Esophagus squamous epithelium (tissue), 5 donors: ENCODE results near the gene NDUFS2. TPM values are rescaled to one million over a fixed set of nuclear protein-coding genes. Genes with fewer than 3 reads are reported as not detected.

Experiments used
- DNase-seq: peaks from one replicate; lab custom pipeline; 2025; lab: John Stamatoyannopoulos, UW
- H3K27ac ChIP-seq, 4 donors: fragments of 200-600 bp; sonication (generic); one replicate each; pipeline ENCODE4 v1.5.1; 2016 to 2019; ENCODE audit warnings: mild to moderate bottlenecking in 1 of 4
- H3K27me3 ChIP-seq, 4 donors: fragments of 200-600 bp; sonication (generic); 1 replicate in 3 of 4; 2 replicates in 1 of 4; pipeline versions ENCODE4 v1.5.1 to v1.6.0; 2017 to 2021; ENCODE audit warnings: antibody characterized with exemption in 1 of 4
- H3K36me3 ChIP-seq, 3 donors: fragments of 200-600 bp; sonication (generic); one replicate each; pipeline ENCODE4 v1.5.1; 2016 to 2019
- H3K4me1 ChIP-seq, 3 donors: fragments of 200-600 bp; sonication (generic); one replicate each; pipeline ENCODE4 v1.5.1; 2017 to 2019
- H3K4me3 ChIP-seq, 4 donors: fragments of 200-600 bp; sonication (generic); 1 replicate in 3 of 4; 2 replicates in 1 of 4; pipeline ENCODE4 v1.5.1; 2016 to 2019; ENCODE audit warnings: mild to moderate bottlenecking in 2 of 4, moderate library complexity in 1 of 4
- H3K9me3 ChIP-seq, 3 donors: fragments of 200-600 bp; sonication (generic); one replicate each; pipeline ENCODE4 v1.5.1; 2016 to 2019
- POLR2A ChIP-seq, 4 donors: fragments of 450-650 bp; IDR thresholded peaks; one replicate each; pipeline ENCODE4 v1.6.1; 2017; ENCODE audit warnings: antibody characterized with exemption in 4 of 4, mild to moderate bottlenecking in 4 of 4, moderate library complexity in 3 of 4
- WGBS, 2 donors: methylation state at CpG; one replicate each; pipeline ENCODE4 v1.1.5; 2018; 5-methylcytosine and 5-hydroxymethylcytosine counted together
- intact Hi-C: fragments of 100-400 bp; cut with DNase I; formaldehyde crosslinking; loops from one replicate; pipeline ENCODE4 v1.15.0; 2022
- total RNA-seq, 4 donors: library from RNA; depleted of rRNA; stranded (reverse); fragments of >200 nt; gene quantifications; one replicate each; pipeline ENCODE4 v1.1.0, GENCODE V29; 2016
- TF ChIP-seq, protein P1 (sequence below), 6 experiments: fragments of 450-650 bp in 4 of 6; fragments of 200-600 bp in 2 of 6; sonication (generic) in 2 of 6; IDR thresholded peaks; one replicate each; pipeline ENCODE4 v1.5.1; 2016 to 2019; ENCODE audit warnings: antibody characterized with exemption in 6 of 6, mild to moderate bottlenecking in 4 of 6, moderate library complexity in 4 of 6
- donor health status: DM: yes; HTN: yes; CAD: no.

Gene NDUFS2
- total RNA-seq, 4 donors from 2014 or later: 77.7 to 140 (median 93.7) TPM

DNA sequence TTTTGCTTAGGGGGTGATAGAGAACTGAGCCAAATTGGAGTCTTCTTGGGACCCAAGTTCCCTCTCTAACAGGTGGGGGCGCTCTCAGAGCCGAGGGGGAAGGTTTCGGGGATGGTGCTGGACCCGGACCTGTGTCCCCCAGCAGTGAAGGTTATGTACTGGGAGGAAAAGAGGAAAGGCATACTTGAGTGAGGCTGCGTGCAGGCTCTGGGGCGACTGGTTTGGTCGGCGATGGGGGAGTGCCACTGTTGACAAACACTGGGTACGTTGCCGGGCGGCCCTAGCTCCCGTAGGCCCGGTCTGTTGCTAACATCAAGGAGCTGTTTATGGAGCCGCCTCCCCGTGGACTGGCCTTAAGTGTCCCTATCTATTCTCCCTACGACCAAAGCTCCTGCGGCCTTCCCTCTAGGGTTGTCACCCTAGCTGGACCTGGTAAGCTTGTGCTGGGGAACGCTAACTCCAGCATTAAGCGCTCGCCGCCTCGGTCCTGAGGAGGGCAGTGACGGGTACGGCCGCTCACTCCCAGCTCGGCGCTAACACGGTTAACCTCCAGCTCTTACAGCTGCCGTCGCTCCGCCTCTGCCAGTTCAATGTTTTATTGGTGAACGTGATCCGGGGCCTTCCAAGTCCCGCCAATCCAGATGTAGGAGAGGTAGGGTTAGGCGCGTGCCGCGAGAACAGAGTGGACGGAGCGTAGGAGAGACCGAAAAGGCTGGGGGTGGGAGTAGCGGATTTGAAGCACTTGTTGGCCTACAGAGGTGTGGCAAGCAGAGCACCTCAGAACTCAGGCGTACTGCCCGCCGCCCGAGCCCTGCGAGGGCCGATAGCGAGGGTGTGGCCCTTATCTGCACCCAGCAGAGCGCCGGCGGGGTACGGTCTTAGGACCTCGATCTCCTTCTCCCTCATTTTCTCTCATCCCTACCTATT is 36.2 kb upstream of the NDUFS2 start, which contains the start of gene PPOX:
Gene PPOX (plus strand): TSS at position 685 of the 927 bp plus-strand sequence. CDS start 422 bp downstream, outside the sequence.
- intact Hi-C loops: no loop called here
- Histone ChIP-seq H3K4me1 (peaks cover 28 to 53% (median 28%) of the 10 kb centered on the region in 3 donors), H3K36me3 (peaks cover 2 to 66% (median 12%) of the 10 kb centered on the region in 3 donors), H3K4me3 (peak within 1 kb of the TSS; percentile 46 to 79 (median 67)), H3K27me3 (no peaks in the 10 kb centered on the region), H3K27ac (peak within 1 kb of the TSS; percentile 88 to 94 (median 93)), H3K9me3 (no peaks in the 10 kb centered on the region)
- peak; percentile 90 for DNase-seq
- 0% methylated on average over 24 to 30 of the region's 54 CpGs for WGBS, 2 donors
- TF ChIP-seq, protein P1, sequence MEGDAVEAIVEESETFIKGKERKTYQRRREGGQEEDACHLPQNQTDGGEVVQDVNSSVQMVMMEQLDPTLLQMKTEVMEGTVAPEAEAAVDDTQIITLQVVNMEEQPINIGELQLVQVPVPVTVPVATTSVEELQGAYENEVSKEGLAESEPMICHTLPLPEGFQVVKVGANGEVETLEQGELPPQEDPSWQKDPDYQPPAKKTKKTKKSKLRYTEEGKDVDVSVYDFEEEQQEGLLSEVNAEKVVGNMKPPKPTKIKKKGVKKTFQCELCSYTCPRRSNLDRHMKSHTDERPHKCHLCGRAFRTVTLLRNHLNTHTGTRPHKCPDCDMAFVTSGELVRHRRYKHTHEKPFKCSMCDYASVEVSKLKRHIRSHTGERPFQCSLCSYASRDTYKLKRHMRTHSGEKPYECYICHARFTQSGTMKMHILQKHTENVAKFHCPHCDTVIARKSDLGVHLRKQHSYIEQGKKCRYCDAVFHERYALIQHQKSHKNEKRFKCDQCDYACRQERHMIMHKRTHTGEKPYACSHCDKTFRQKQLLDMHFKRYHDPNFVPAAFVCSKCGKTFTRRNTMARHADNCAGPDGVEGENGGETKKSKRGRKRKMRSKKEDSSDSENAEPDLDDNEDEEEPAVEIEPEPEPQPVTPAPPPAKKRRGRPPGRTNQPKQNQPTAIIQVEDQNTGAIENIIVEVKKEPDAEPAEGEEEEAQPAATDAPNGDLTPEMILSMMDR (IDR thresholded peaks at IDR 0.05): peak in 5 of 6 experiments; percentile 8 to 44 (median 27)
- peak in 3 of 4 donors; percentile 8 to 66 (median 45) for TF ChIP-seq POLR2A (IDR thresholded peaks at IDR 0.05)

DNA sequence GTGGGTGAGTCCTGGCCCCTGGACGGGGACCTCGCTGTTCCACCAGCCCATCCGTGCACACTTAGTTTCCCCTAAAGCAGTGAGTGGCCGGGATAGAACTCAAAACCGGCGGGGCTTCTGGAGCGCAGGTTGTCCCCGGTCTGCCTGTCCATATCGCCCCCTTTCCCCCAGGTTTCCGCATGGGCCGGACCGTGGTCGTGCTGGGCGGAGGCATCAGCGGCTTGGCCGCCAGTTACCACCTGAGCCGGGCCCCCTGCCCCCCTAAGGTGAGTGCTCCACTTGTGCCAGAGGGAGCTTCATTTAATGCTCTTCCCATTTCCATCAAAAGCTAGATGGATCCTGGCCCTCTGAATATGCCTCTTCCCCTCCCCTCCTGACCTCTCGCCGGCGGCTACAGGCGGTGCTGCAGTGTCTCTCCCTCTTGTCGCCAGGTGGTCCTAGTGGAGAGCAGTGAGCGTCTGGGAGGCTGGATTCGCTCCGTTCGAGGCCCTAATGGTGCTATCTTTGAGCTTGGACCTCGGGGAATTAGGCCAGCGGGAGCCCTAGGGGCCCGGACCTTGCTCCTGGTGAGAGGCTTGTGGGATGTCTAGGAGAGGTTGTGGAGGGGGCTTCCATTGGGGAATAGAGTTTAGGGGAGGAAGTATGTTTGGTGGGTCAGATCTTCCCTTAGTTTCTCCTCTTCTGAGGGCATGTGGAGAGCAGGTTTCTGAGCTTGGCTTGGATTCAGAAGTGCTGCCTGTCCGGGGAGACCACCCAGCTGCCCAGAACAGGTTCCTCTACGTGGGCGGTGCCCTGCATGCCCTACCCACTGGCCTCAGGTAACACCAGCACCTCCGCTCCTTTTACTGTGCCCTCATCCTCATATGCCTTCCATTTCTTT is 35.3 kb upstream of the NDUFS2 start:
- TF ChIP-seq, protein P1 (IDR thresholded peaks at IDR 0.05): no peak
- TF ChIP-seq POLR2A (IDR thresholded peaks at IDR 0.05): no peak
- 6 to 17% methylated on average over 10 to 23 of the region's 33 CpGs for WGBS, 2 donors

DNA sequence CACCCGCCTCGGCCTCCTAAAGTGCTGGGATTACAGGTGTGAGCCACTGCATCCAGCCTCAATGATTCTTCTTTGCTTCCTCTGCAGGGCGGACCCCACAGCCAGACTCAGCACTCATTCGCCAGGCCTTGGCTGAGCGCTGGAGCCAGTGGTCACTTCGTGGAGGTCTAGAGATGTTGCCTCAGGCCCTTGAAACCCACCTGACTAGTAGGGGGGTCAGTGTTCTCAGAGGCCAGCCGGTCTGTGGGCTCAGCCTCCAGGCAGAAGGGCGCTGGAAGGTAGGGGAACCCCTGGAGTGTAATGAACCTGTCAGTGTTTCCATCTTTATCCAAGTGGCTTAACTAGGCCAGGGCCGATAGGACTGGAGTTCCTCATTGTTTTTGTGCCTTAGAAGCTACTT is 33.3 kb upstream of the NDUFS2 start:
- WGBS, 2 donors: 93 to 96% methylated on average over 6 to 7 of the region's 9 CpGs
- Histone ChIP-seq H3K36me3 (peaks cover 14 to 66% (median 27%) of the 10 kb centered on the region in 3 donors), H3K27me3 (no peaks in the 10 kb centered on the region), H3K27ac (no peak overlapping the region), H3K4me3 (no peak overlapping the region), H3K4me1 (peaks cover 22 to 62% (median 28%) of the 10 kb centered on the region in 3 donors), H3K9me3 (no peaks in the 10 kb centered on the region)
- no peak for DNase-seq
- intact Hi-C loops: no loop called here
- no peak for TF ChIP-seq POLR2A (IDR thresholded peaks at IDR 0.05)
- TF ChIP-seq, protein P1 (IDR thresholded peaks at IDR 0.05): no peak

More for the DNA sequence above, 35.3 kb upstream of the NDUFS2 start:
- H3K27ac ChIP-seq: peak overlapping the region; percentile 88 to 94 (median 93)
- peaks cover 19 to 53% (median 22%) of the 10 kb centered on the region in 3 donors for H3K4me1 ChIP-seq
- H3K36me3 ChIP-seq: peaks cover 12 to 66% (median 20%) of the 10 kb centered on the region in 3 donors
- H3K9me3 ChIP-seq: no peaks in the 10 kb centered on the region
- DNase-seq: no peak
- peak overlapping the region; percentile 46 to 79 (median 67) for H3K4me3 ChIP-seq
- H3K27me3 ChIP-seq: no peaks in the 10 kb centered on the region
- intact Hi-C loops: no loop called here

DNA sequence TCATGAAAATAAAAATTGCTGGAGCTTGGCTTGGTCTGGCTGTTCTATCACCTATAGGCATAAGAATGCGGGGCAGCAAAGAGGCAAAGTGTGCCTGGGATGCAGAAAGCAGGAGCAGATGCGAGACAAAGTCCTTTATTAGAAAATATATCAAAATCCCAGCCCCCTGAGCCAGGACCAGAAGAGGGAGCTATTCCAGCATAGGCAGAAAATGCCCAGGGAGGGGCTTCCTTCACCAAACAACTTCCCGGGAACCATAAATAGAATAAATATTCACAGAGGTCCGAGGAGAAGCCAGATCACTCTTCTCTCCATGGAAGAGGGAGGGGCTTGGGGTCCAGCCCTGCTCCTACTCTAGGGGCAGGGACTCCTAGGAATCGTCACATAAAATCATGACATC is 31.0 kb upstream of the NDUFS2 start:
- Histone ChIP-seq H3K4me1 (peaks cover 17 to 68% (median 28%) of the 10 kb centered on the region in 3 donors), H3K27ac (peak overlapping the region in 2 of 4 donors; percentile 45 to 54), H3K27me3 (no peaks in the 10 kb centered on the region), H3K9me3 (no peaks in the 10 kb centered on the region), H3K4me3 (no peak overlapping the region), H3K36me3 (peaks cover 14 to 74% (median 35%) of the 10 kb centered on the region in 3 donors)
- WGBS, 2 donors: 50 to 70% methylated on average over 4 to 5 of the region's 5 CpGs
- intact Hi-C loops: no loop called here
- TF ChIP-seq, protein P1 (IDR thresholded peaks at IDR 0.05): no peak
- TF ChIP-seq POLR2A (IDR thresholded peaks at IDR 0.05): no peak
- no peak for DNase-seq
